Transverse colon (tissue), 4 donors: ENCODE data around the gene BANF2.

Experiments
- EP300 ChIP-seq: sonication (generic); formaldehyde crosslinking; IDR thresholded peaks from one replicate; pipeline ENCODE4 v1.6.1; 2017; ENCODE audit warnings: antibody characterized with exemption, low read depth
- POLR2A ChIP-seq: fragments of 450-650 bp; IDR thresholded peaks from one replicate; pipeline ENCODE4 v1.6.1; 2016; ENCODE audit warnings: antibody characterized with exemption, mild to moderate bottlenecking, moderate library complexity
- POLR2AphosphoS5 ChIP-seq, 3 donors: sonication (generic); formaldehyde crosslinking; IDR thresholded peaks; one replicate each; pipeline ENCODE4 v1.6.1; 2016; ENCODE audit warnings: antibody characterized with exemption in 3 of 3
- TF ChIP-seq, protein P1 (sequence below), 5 experiments: fragments of 200-600 bp in 3 of 5; fragments of 450-650 bp in 2 of 5; sonication (generic) in 3 of 5; IDR thresholded peaks; 1 replicate in 2 of 5; 2 replicates in 3 of 5; pipeline ENCODE4 v1.5.1; 2016 to 2017; ENCODE audit warnings: antibody characterized with exemption in 5 of 5, inconsistent platforms in 3 of 5, mild to moderate bottlenecking in 2 of 5, moderate library complexity in 1 of 5

DNA sequence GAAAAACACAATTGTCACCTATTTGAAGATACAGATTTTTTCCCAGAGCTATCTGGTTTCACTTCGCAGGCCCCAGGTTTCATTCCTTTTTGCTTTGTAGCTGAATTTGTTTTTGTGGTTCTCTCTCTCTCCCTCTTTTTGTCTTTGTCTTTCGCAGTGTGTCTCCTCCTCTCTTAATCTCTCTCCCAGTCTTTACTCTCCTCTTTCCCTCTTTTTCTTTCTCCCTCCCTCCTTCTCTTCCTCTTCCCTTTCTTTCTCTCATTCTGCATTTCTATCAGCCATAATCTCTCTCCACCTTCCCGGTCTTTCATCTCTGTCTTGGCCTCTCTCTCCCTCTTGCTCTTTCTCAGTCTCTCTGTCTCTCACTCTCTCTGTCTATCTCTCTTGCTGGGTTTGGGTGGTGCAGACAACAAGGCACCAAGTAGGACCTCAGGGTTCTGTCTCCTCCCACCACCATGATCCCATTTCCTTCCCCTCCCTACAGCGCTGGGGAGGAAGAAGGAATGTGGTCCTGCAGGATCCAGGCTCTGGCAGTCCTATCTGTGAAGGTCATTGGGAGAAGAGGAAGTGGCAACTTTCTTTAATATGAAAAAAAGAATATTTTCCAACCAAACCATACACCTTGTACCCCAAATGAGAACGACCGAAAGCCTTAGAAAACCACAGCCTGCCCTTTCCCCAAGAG lies 63.2 kb downstream of the BANF2 start:
- no peak for TF ChIP-seq POLR2A
- TF ChIP-seq, protein P1, sequence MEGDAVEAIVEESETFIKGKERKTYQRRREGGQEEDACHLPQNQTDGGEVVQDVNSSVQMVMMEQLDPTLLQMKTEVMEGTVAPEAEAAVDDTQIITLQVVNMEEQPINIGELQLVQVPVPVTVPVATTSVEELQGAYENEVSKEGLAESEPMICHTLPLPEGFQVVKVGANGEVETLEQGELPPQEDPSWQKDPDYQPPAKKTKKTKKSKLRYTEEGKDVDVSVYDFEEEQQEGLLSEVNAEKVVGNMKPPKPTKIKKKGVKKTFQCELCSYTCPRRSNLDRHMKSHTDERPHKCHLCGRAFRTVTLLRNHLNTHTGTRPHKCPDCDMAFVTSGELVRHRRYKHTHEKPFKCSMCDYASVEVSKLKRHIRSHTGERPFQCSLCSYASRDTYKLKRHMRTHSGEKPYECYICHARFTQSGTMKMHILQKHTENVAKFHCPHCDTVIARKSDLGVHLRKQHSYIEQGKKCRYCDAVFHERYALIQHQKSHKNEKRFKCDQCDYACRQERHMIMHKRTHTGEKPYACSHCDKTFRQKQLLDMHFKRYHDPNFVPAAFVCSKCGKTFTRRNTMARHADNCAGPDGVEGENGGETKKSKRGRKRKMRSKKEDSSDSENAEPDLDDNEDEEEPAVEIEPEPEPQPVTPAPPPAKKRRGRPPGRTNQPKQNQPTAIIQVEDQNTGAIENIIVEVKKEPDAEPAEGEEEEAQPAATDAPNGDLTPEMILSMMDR (IDR thresholded peaks at IDR 0.05) = no peak
- TF ChIP-seq POLR2AphosphoS5 (IDR thresholded peaks at IDR 0.05) = no peak
- TF ChIP-seq EP300 = no peak
